Upper lobe of right lung (tissue), 1 donor: ENCODE results near the gene NPY5R. TPM values are rescaled to one million over a fixed set of nuclear protein-coding genes. Genes with fewer than 3 reads are reported as not detected.

ENCODE experiments used
- ATAC-seq: fragments of 200-7000 bp; cut with Tn5 transposase; one replicate; pipeline ENCODE4 v1.9.1; 2020; ENCODE audit warnings: mild to moderate bottlenecking, moderate library complexity
- DNase-seq: peaks from one replicate; pipeline ENCODE4 v3.0.0-alpha.2; 2020
- H3K27ac ChIP-seq: fragments of 200-600 bp; one replicate; pipeline ENCODE4 v1.8.0; 2022
- H3K27me3 ChIP-seq: fragments of 200-600 bp; one replicate; pipeline ENCODE4 v1.8.0; 2022; ENCODE audit warnings: mild to moderate bottlenecking
- H3K36me3 ChIP-seq: fragments of 200-600 bp; one replicate; pipeline ENCODE4 v1.8.0; 2022
- H3K4me1 ChIP-seq: fragments of 200-600 bp; one replicate; pipeline ENCODE4 v1.8.0; 2022
- H3K4me3 ChIP-seq: fragments of 200-600 bp; one replicate; pipeline ENCODE4 v1.8.0; 2022; ENCODE audit warnings: mild to moderate bottlenecking
- H3K9me3 ChIP-seq: fragments of 200-600 bp; one replicate; pipeline ENCODE4 v1.8.0; 2022
- intact Hi-C: fragments of 100-400 bp; cut with DNase I; formaldehyde crosslinking; loops from one replicate; pipeline ENCODE4 v1.11.0; 2022
- total RNA-seq: library from RNA; stranded (reverse); fragmentation: NEBNext Ultra II Directional; extraction: Animal tissue kit (Norgen Biotek cat#: 25700); gene quantifications from one replicate; pipeline ENCODE4 v1.2.1, GENCODE V29; 2021
- TF ChIP-seq, protein P1 (sequence below): fragments of 200-600 bp; IDR thresholded peaks from one replicate; pipeline ENCODE4 v1.8.0; 2022; ENCODE audit warnings: antibody characterized with exemption
- donor health status: DM: no; HTN: yes; CAD: no; lungs with severe emphysema.

NPY5R gene
- total RNA-seq, 1 donor from 2014 or later: 0.38 TPM

DNA sequence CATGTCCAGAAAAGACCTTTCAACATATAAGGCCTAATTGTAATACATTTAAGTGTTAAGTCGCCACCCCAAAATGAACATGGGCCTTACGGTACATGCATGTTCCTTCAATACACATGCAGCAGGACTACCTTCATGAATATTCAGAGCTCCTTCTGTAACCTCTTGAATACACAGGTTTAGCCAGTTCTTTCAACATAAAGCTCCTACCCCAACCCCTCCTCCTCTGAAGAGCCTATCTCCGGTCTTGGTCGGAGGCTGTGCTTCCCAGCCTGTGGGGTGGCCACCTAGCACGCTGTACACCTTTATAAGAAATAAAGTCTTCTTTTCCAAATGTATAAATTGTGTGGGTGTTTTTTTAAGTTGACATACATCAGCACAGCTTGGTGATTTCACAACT is 28.3 kb downstream of the NPY5R start:
- TF ChIP-seq, protein P1, sequence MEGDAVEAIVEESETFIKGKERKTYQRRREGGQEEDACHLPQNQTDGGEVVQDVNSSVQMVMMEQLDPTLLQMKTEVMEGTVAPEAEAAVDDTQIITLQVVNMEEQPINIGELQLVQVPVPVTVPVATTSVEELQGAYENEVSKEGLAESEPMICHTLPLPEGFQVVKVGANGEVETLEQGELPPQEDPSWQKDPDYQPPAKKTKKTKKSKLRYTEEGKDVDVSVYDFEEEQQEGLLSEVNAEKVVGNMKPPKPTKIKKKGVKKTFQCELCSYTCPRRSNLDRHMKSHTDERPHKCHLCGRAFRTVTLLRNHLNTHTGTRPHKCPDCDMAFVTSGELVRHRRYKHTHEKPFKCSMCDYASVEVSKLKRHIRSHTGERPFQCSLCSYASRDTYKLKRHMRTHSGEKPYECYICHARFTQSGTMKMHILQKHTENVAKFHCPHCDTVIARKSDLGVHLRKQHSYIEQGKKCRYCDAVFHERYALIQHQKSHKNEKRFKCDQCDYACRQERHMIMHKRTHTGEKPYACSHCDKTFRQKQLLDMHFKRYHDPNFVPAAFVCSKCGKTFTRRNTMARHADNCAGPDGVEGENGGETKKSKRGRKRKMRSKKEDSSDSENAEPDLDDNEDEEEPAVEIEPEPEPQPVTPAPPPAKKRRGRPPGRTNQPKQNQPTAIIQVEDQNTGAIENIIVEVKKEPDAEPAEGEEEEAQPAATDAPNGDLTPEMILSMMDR: no peak
- intact Hi-C loops: no loop called here
- DNase-seq (no peak), ATAC-seq (peak; percentile 74)
- H3K36me3 ChIP-seq: no peaks in the 10 kb centered on the region
- no peaks in the 10 kb centered on the region for H3K4me1 ChIP-seq
- H3K27me3 ChIP-seq: no peaks in the 10 kb centered on the region
- no peak overlapping the region for H3K4me3 ChIP-seq
- no peaks in the 10 kb centered on the region for H3K9me3 ChIP-seq
- H3K27ac ChIP-seq: no peak overlapping the region

DNA sequence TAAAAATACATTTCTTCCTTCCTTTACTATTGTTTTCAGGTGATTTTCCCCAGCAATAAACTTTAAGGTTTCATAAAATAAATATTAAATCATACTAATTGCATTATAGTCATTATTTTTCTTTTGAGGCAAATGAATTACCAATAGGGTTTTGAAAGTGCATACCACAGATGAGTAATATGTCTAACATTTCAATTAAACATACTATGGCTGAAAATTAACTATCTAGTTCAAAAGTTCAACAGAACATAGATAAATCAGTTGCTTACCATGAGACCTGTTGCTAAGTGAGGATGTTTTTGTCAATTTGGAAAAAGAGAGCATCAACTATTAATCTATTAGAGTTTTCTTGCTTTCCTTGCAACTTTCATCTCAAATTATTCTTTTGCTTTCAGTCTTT is 35.0 kb downstream of the NPY5R start:
- ATAC-seq: no peak

DNA sequence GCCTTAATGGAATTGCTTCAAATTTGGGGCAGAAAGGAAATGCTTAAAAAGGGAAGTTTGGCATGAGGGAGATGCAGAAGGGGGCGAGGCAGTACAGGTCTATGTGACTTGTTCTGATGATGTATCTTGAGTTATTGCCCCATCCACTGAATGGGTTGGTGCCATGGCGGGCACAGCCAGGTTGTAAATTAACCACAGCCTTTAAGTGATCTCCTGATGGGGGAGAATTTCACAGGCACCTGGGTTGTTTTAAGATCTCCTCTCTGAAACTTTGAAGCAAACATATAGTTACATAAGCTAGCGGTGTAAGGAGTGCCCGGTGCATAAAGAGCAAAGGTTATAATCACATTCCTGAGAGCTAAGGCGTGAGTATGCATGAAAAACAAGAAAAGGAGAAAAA is 37.0 kb downstream of the NPY5R start:
- Histone ChIP-seq H3K4me3 (no peak overlapping the region), H3K27ac (no peak overlapping the region), H3K27me3 (no peaks in the 10 kb centered on the region), H3K9me3 (no peaks in the 10 kb centered on the region), H3K36me3 (no peaks in the 10 kb centered on the region), H3K4me1 (no peaks in the 10 kb centered on the region)
- TF ChIP-seq, protein P1: no peak
- DNase-seq (no peak), ATAC-seq (peak; percentile 53)
- intact Hi-C loops: no loop called here

More for the DNA sequence above, 35.0 kb downstream of the NPY5R start:
- no peak for DNase-seq
- no peak overlapping the region for H3K4me3 ChIP-seq
- H3K27ac ChIP-seq: no peak overlapping the region
- intact Hi-C loops: no loop called here
- H3K4me1 ChIP-seq: no peaks in the 10 kb centered on the region
- no peaks in the 10 kb centered on the region for H3K36me3 ChIP-seq
- H3K27me3 ChIP-seq: no peaks in the 10 kb centered on the region
- TF ChIP-seq, protein P1: no peak
- no peaks in the 10 kb centered on the region for H3K9me3 ChIP-seq

DNA sequence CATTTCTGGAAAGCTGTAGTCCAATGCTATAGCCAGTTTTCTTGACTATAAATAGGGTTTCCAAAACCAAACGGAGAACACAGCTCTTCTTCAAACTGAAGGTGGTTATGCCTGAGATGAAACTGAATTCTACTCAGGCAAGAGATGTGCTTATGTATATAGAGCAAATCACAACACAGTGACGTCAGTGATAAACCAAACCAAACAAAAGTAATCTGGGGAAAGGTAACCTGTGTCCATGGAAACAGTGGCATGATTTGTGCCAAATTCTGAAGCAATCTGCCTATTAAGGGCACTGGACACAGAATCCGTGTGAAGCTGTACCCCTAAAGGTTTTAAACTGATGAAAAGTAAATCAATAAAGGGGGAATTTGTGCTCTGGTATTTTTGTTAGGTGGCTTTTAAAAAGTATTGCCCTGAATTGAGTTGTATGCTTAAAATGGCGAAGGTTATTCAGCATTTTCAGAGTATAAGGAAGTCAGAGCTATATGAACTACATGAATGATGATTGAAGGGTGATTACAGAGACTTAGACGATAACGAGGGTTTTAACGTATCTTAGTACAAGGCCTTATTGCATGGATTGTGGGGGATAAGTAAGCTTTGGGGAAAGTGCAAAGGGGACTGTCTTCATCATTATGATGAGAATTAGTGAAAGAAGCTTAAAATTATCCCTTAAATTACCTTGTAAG is 38.6 kb downstream of the NPY5R start:
- no peaks in the 10 kb centered on the region for H3K9me3 ChIP-seq
- TF ChIP-seq, protein P1: no peak
- intact Hi-C loops: no loop called here
- DNase-seq: no peak
- no peaks in the 10 kb centered on the region for H3K4me1 ChIP-seq
- no peak for ATAC-seq
- H3K36me3 ChIP-seq: no peaks in the 10 kb centered on the region
- H3K27me3 ChIP-seq: no peaks in the 10 kb centered on the region
- no peak overlapping the region for H3K27ac ChIP-seq
- H3K4me3 ChIP-seq: no peak overlapping the region

DNA sequence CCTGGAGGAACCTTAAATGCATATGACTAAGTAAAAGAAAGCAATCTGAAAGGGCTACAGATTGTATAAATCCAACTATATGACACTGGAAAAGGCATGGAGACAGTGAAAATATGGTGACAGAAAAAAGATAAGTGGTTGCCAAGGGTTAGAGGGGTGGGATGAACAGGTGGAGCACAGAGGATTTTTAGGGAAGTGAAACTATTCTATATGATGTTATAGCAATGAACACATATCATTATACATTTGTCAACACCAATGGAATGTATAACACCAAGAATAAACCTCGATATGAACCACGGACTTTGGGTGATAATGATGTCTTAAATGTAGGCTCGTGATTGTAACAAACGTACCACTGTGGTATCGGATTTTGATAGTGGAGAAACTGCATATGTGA is 40.7 kb downstream of the NPY5R start:
- no peak overlapping the region for H3K27ac ChIP-seq
- intact Hi-C loops: no loop called here
- no peak for ATAC-seq

More for the DNA sequence above, 40.7 kb downstream of the NPY5R start:
- Histone ChIP-seq H3K9me3 (no peaks in the 10 kb centered on the region), H3K27me3 (no peaks in the 10 kb centered on the region), H3K36me3 (no peaks in the 10 kb centered on the region), H3K4me1 (no peaks in the 10 kb centered on the region), H3K4me3 (no peak overlapping the region)
- TF ChIP-seq, protein P1: no peak
- DNase-seq: no peak
